ENCODE data around the gene COL18A1.
A peak's percentile ranks its signal among the peaks of the same experiment; 100 is the strongest.

The COL18A1 gene

DNA sequence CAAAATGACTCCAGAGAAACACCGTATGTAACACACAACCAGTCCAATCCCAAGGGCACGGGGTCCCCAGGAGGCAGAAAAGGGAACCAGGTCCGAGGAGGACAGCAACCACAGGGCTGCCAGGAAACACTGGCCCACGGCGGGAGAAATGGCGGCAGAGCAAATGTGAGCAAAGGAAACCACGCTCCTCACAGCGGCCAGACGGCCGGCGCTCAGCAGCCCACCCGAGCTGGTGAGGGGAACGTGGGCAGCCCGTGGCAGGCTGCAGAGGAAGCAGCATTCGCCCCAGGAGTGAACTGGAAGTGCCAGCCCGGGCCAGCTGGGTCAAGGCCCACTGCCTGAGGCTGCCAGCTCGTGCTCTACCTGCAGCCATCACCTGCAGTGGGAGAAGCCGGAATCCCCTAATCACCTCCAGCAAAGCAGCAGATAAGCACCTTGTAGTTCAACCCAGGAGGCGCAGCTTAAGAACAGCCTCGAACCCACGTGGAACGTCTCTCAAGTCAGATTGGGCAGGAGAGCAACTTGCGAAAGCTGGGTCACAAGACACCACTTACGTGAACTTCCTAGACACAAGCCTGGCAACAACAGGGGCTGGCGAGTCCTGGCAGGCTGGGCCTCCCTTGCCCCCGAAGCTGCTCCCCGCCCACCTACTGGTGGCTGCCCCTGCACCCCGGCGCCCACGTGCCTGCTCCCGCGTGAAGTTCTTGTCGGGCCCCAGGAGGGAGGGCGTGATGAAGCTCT is 130.5 kb downstream of the COL18A1 start:
- no peak for DNase-seq (ENCODE audit: low read depth)

DNA sequence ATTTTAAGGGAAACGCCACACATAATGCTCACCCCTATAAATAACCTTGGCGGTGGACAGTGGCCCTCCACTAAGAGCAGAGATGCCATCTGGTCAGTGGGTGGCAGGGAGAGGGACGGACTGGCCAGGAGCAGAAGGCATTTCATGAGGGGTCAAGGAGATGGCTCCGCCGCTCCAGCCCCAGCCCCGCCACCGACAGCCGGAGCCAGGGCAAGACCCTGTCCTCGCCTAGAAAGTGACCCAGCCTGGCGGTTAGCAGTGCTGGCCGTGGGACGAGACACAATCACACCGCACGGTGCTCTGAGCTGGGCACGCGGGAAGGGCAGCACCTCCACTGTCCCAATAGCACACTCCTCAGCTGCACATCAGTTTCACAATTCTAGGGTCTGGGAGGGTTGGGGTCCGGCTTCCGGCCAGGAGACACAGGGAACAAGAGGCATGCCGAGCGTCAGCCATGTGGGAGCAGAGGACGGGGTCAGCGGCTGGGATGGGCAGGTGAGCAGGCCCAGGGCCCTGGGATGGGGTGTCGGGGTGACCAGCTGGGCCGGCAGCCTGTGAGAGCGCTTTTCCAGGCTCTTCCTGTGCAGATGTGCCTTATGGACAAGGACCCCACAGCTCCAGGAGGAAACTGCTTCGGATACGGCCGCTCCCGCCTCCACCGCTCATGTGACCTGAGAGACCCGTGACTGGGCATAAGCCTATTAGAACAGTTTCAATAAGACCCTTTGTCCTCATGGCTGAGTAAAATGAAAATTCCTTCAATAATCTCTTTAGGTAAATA is 131.5 kb downstream of the COL18A1 start:
- DNase-seq (ENCODE audit: low read depth) = no peak

DNA sequence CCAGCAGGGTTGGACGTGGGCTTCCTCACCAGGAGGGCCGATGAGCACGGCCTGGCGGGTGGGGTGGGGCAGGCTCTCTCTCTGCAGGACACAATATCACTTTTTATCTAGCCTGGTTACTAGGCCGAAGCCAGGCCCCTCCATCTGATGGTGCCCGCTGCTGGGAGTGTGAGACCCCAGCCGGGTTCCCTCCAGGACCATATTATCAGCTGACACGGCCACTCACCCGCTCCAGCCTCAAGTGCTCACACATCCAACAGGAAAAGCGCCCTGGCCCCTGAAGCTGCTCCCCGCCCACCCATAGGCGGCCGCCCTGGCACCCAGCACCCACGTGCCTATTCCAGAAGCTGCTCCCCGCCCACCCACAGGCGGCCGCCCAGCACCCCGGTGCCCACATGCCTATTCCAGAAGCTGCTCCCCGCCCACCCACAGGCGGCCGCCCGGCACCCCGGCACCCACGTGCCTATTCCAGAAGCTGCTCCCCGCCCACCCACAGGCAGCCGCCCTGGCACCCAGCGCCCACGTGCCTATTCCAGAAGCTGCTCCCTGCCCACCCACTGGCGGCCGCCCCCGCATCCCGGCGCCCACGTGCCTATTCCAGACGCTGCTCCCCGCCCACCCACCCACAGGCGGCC is 132.3 kb downstream of the COL18A1 start:
- no peak for DNase-seq (ENCODE audit: low read depth)

DNA sequence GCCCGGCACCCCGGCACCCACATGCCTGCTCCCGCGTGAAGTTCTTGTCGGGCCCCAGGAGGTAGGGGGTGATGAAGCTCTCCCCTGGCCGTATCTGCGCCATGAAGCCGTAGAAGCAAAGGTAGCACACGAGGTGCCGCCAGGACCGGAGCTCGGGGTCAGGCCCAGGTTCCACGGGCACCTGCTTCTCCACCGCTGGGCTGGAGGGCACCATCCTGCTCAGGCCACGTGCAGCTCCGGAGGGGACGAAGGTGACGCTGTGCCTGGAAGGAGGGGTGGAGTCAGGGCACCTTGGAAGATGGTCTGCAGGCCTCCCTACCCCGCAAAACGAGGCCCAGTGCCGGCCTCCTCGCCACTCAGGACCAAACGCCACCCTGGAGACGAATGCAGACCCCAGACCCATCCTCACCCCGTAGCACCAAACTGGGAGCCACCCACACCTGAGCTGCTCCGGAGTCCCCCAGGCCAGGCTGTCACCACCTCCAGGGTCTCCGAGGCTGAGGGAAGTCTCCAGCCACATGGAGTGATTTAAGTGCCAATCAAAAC is 132.9 kb downstream of the COL18A1 start:
- DNase-seq (ENCODE audit: low read depth) = no peak

GRCh38 chr21:45538381-45539045 is 133.5 kb downstream of the COL18A1 start:
- DNase-seq (ENCODE audit: low read depth) = no peak

GRCh38 chr21:45539046-45539795 is 134.3 kb downstream of the COL18A1 start:
- DNase-seq (ENCODE audit: low read depth) = no peak

GRCh38 chr21:45539796-45540600 is 135.0 kb downstream of the COL18A1 start:
- no peak for DNase-seq (ENCODE audit: low read depth)

GRCh38 chr21:45540601-45540970 is 135.6 kb downstream of the COL18A1 start:
- DNase-seq (ENCODE audit: low read depth) = no peak

DNA sequence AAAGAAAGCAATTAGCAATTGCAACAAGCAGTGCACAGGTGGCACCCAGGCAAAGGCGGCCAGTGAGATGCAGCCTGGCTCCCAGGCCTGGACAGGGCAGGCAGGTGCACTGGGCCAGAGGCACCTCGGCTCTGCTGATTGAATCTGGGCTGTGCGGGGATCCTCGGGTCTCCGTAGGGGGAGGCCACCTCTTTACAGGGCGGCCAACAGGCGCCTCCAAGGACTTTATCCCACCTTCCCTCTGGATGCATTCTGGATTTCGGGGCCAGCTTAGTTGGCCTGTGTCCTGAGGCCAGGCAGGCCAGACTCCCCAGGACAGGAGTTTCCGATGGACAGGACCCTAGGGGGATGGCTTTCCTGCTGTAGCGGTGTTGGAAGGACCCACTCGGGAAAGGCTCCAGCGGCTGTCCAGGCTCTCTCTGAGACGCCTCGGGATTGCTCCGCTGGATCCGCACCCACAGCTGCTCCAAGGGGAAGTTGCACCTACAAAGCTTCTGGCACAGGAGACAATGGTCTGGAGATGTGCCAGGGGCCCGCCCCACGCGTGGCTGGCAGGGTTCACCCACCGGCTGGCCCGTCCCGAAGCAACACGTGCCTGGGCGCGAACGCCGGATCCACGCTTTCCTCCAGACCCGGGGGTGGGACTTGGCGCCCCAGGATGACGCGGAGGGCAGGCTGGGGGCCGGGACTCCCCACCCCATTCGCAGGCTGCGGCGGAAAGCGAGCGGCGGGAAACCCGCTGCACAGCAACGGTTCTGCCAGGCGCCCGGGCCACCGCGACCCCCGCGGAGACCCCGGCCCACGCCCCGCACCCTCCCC is 136.5 kb downstream of the COL18A1 start:
- DNase-seq (ENCODE audit: low read depth) = peak; percentile 58

DNA sequence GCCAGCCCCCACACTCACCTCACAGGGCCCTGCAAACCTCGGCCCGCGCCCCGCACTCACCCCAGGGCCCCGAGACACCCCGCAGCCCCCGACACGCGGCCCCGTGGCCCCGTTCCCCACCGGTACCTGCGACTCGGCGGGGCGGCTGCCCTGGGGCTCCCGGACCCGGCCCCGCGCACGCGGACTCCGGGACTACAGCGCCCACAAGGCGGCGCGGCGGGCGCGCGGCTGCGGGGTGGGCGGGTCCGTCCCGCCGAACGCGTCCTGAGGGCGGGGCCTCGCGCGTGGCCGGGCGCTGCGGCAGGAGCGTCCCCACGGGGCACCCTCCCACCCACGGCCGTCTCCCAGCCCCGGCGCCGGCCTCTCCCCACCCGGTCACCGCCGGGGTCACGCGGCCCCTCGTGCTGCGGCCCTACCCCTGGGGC is 137.3 kb downstream of the COL18A1 start, which contains the start of gene SLC19A1:
SLC19A1 (minus strand) TSS at position 199 of the 425 bp plus-strand sequence. CDS start 4,481 bp downstream, outside the sequence.
- peak; percentile 61 for DNase-seq (ENCODE audit: low read depth)

DNA sequence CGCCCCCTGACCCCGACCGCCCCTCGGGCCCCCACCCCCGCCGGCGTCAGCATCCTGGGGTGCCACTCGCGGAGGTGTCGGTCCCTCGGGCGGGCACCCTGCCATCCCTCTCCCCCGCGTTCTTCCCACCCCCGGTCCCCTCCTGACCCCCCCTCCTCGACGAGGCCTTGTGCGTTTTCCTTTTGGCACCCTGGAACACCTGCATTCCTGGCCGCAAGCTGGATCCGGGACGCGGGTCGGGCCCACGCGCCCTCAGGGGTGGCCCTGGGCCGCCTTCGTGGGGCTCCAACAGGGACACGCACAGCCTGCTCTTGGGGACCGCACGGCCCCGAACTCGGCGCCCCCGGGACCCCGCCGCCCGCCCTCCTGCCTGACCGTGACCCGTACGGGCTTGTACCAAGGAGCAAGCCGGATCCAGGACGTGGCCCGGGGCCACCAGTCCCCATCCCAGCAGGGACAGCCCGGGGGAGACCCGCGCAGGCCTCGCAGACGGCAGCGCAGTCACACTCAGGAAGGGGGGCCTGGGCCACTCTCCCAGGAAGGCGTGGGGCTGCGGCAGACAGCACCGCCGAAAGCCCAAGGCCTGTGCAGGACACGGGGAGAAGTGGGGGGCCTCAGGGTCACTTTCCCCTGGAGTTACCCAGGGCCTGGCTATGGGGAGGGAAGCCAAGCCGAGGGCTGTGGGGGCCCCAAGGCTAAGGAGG is 137.9 kb downstream of the COL18A1 start:
- no peak for DNase-seq (ENCODE audit: low read depth)

DNA sequence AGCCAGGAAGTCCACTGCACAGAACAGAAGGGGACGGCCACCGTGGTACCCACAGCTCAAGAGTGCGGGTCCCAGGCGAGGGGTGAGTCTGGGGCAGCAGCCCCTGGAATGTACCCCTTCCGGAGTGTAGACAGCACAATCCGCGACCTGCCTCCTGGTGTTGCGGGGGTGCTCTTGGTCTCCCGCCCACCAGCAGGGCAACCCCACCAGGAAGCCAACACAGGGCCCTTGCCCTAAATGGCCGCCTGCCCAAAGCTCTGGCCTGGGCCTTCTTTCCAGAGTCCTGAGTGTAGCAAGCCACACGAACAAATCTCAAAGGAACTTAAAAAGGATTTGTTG is 138.4 kb downstream of the COL18A1 start:
- DNase-seq (ENCODE audit: low read depth) = no peak

DNA sequence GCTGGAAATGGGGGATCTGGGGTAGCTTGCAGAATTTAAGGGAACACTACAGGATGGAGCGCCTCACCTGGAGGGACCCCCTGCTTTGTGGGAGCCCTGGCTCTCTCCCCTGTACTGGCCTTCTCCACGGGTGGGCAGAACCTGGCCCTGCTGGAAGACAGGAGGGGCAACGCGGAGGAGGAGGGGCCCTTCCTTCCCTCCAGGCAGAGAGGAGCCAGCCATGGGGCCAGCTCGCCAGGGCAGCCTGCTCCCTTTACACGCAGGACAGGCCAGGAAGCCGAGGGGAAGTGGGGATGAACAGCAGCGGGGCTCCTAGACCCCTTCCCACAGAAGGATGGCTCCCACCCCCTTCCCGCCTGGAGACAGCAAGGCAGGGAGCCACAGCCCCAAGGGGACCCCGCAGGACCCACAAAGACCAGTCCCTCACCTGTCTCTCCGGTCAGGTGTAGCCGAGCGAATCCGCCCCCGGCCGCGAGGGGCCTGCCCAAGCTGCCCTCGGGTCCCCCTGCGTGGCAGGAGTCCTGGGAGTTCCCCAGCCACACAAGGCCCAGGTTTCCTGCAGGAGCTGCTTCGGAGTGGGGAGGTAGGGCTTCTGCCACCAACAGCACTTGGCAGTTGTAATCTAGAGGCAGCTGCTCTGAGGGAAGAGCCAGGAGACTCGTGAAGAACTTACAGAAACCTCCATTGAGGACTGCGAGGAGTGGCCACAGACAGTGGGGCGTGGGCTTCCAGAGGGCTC is 138.9 kb downstream of the COL18A1 start:
- no peak for DNase-seq (ENCODE audit: low read depth)

DNA sequence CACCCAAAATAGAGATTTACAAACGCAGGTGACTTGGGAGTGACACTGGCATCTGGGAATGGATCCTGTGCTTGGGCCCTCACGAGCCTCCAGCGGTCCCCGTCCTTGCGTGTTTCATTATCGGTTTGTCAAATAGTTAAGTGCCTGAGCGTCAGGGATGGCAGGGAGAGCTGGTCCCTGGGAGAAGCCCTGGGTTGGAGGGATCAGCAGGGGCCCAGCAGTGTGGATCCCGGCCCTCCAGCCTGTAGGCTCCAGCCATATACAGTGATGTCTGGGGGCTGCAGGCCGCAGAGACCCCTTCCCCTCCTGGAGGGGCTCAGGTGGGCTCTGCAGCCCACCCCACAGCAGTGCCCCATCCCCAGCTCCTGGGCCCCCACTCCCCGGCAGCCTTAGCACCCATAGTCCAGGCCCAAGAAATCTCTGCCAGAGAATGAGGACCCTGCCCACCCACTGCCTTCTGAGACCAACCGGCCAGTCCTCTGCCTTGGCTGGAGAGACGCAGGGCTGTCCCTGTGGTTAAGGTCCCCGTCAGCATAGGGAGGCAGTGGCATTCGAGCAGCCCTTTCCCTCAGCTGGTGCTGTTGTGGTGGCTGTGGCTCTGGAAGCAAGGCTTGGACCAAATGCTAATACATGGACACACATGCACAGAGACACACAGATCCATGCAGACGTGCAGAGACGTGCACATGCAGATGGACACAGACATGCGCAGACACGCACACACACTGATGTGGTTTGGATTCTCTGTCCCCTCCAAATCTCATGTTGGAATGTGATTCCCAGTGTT is 139.7 kb downstream of the COL18A1 start:
- DNase-seq (ENCODE audit: low read depth) = no peak

GRCh38 chr21:45545236-45545570 is 140.2 kb downstream of the COL18A1 start:
- DNase-seq (ENCODE audit: low read depth) = no peak

DNA sequence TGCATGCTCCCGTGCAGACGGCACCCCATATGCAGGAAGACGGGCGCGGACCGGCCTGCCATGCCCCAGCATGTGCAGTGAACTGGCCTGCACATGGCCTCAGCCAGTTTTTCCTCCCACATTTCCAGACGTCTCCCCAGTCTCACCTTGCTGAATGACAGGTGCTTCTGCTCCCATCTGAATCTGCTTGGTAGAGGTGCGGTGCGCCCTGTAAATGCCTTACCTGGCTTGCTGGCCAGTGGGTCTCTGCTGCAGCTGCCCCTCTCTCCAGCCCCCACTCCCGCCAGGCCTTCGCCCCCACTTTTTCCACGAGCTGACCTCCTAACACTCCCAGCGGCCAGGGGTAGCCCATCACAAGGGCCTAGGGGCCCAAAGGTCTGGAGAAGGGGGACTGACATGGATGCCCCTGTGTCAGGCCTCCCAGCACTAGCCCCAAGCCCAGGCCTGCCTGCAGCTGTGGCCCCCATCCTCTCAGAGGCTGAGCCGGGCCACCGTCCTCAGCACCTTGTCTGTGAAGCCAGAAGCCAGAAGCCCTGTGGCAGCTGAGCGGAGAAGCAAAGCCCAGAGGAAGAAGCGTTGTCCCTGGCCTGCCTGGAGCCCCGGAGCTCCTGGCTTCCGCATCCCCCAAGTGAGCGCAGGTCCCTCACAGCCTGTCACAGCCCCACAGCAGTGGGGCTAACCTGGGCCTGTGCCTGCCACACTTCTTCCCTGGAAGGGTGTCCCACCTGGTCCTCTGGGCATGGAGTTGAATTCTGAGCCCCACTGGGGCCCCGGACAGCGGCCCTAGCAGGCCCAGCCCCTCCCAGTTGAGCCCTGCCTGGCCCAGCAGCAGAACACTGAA is 140.9 kb downstream of the COL18A1 start:
- DNase-seq (ENCODE audit: low read depth) = no peak
